Heart left ventricle (tissue), 16 donors: ENCODE results near the gene SLC40A1. TPM values are rescaled to one million over a fixed set of nuclear protein-coding genes. Genes with fewer than 3 reads are reported as not detected.

Experiments
- ATAC-seq, 4 donors: fragments of 200-7000 bp; cut with Tn5 transposase; one replicate each; pipeline ENCODE4 v1.9.1; 2020 to 2022; ENCODE audit warnings: moderate library complexity in 4 of 4, mild to moderate bottlenecking in 3 of 4, moderate number of reproducible peaks in 1 of 4
- DNase-seq, 5 donors: peaks; one replicate each; pipeline ENCODE4 v3.0.0-alpha.2; 2020
- H3K27ac ChIP-seq, 12 donors: fragments of 200-600 bp; sonication (generic) in 4 of 12; one replicate each; pipeline versions ENCODE4 v1.5.0 to v1.8.0; 2016 to 2022; ENCODE audit warnings: mild to moderate bottlenecking in 2 of 12
- H3K27me3 ChIP-seq, 9 donors: fragments of 200-600 bp; sonication (generic) in 2 of 9; one replicate each; pipeline versions ENCODE4 v1.5.1 to v1.8.0; 2016 to 2022; ENCODE audit warnings: mild to moderate bottlenecking in 3 of 9
- H3K36me3 ChIP-seq, 9 donors: fragments of 200-600 bp; sonication (generic) in 2 of 9; one replicate each; pipeline versions ENCODE4 v1.5.0 to v1.8.0; 2018 to 2022; ENCODE audit warnings: mild to moderate bottlenecking in 2 of 9
- H3K4me1 ChIP-seq, 12 donors: fragments of 200-600 bp; sonication (generic) in 4 of 12; one replicate each; pipeline versions ENCODE4 v1.5.0 to v1.8.0; 2016 to 2022; ENCODE audit warnings: mild to moderate bottlenecking in 3 of 12
- H3K4me3 ChIP-seq, 12 donors: fragments of 200-600 bp; sonication (generic) in 4 of 12; one replicate each; pipeline versions ENCODE4 v1.5.0 to v1.8.0; 2017 to 2022; ENCODE audit warnings: mild to moderate bottlenecking in 9 of 12, moderate library complexity in 4 of 12
- H3K9me3 ChIP-seq, 12 donors: fragments of 200-600 bp; sonication (generic) in 4 of 12; one replicate each; pipeline versions ENCODE4 v1.5.0 to v1.8.0; 2016 to 2022; ENCODE audit warnings: mild to moderate bottlenecking in 1 of 12
- CTCF ChIP-seq, 12 donors: fragments of 200-600 bp; sonication (generic) in 4 of 12; IDR thresholded peaks; one replicate each; pipeline versions ENCODE4 v1.5.0 to v1.8.0; 2018 to 2022; ENCODE audit warnings: antibody characterized with exemption in 12 of 12, mild to moderate bottlenecking in 5 of 12
- POLR2A ChIP-seq, 2 donors: fragments of 450-650 bp; IDR thresholded peaks; one replicate each; pipeline ENCODE4 v1.6.1; 2017; ENCODE audit warnings: antibody characterized with exemption in 2 of 2, mild to moderate bottlenecking in 2 of 2, moderate library complexity in 2 of 2
- WGBS, 4 donors: extraction: QIAGEN DNeasy Blood & Tissue Kit in 2 of 4; methylation state at CpG; one replicate each; pipeline versions ENCODE4 v1.1.5 to v1.1.7; 2013 to 2018; 5-methylcytosine and 5-hydroxymethylcytosine counted together
- intact Hi-C, 10 donors: fragments of 100-400 bp; cut with DNase I; formaldehyde crosslinking; loops; one replicate each; pipeline versions ENCODE4 v1.11.1 to v1.14.2; 2022
- polyA plus RNA-seq, 2 donors: library from polyadenylated mRNA; stranded (reverse); fragments of 200-250 nt; gene quantifications; one replicate each; pipeline ENCODE4 v1.2.3, GENCODE V29; 2013
- total RNA-seq, 9 donors: library from RNA; depleted of rRNA in 2 of 9; stranded (reverse); fragments of >200 nt in 2 of 9; fragmentation: NEBNext Ultra II Directional in 3 of 9; extraction: Animal tissue kit (Norgen Biotek cat#: 25700) in 3 of 9; gene quantifications; one replicate each; pipeline versions ENCODE4 v1.1.0 to v1.2.4, GENCODE V29; 2016 to 2023
- donor health status: ischemic (EF 13 %, LVEDD 7.1; RV severe dilation, severe dysfunction).
- donor health status: healthy with polysubstance abuse.
- donor health status: DM: no; HTN: yes; CAD: no.
- donor health status: DM: no; HTN: no; CAD: no.
- donor health status: ischemic (EF 25% LVEDD 6.9; RV normal size, moderate dysfunction).
- donor health status: ischemic (EF 25% LVEDD 5.7; RV mildly dilated, moderate dysfunction).
- donor health status: healthy.
- donor health status: DM: yes; HTN: yes; CAD: no.
- donor health status: ischemic (EF 35%, LVEDD 5.7; RV mildly dilated, moderate dysfunction).
- donor health status: nonischemic (EF 11% LVEDD 7.7; RV severe dilation, severe dysfunction).
- donor health status: DM: yes; HTN: yes; CAD: no.
- donor health status: PGD.
- donor health status: ischemic (EF 29% LVEDD 5.4; RV normal size, mild dysfunction).
- donor health status: nonischemic (EF 23%, LVEDD 6.1; RV moderate dilation, normal function).

SLC40A1 gene
- total and polyA plus RNA-seq, 11 donors: 10.2 to 109 (median 40.5) TPM

- intact Hi-C loops: no loop called here
- H3K4me1 ChIP-seq: peaks cover 0 to 4% (median 0%) of the 10 kb centered on the region in 12 donors
- no peak for ATAC-seq
- no peak for DNase-seq
- 25 to 30% (median 28%) methylated on average over 1 of the region's 1 CpG for WGBS, 4 donors
- H3K4me3 ChIP-seq: no peak overlapping the region
- no peaks in the 10 kb centered on the region for H3K27me3 ChIP-seq
- no peak for TF ChIP-seq POLR2A (IDR thresholded peaks at IDR 0.05)
- TF ChIP-seq CTCF (IDR thresholded peaks at IDR 0.05): no peak
- no peaks in the 10 kb centered on the region for H3K36me3 ChIP-seq
- H3K9me3 ChIP-seq: no peaks in the 10 kb centered on the region
- H3K27ac ChIP-seq: no peak overlapping the region
Measured at GRCh38 chr2:189592353-189592984, 11.9 kb upstream of the SLC40A1 start.

- intact Hi-C loops: no loop called here
- DNase-seq: no peak
- no peaks in the 10 kb centered on the region for H3K36me3 ChIP-seq
- peaks cover 0 to 10% (median 0%) of the 10 kb centered on the region in 12 donors for H3K4me1 ChIP-seq
- WGBS, 4 donors: 87 to 93% (median 89%) methylated on average over 4 of the region's 4 CpGs
- no peak for ATAC-seq
- no peak overlapping the region for H3K4me3 ChIP-seq
- H3K27ac ChIP-seq: no peak overlapping the region
- no peaks in the 10 kb centered on the region for H3K9me3 ChIP-seq
- TF ChIP-seq CTCF (IDR thresholded peaks at IDR 0.05): no peak
- no peak for TF ChIP-seq POLR2A (IDR thresholded peaks at IDR 0.05)
- H3K27me3 ChIP-seq: no peaks in the 10 kb centered on the region
Measured at GRCh38 chr2:189587780-189588179, 7.2 kb upstream of the SLC40A1 start.

- DNase-seq (no peak), ATAC-seq (no peak)
- intact Hi-C loops: no loop called here
- H3K36me3 ChIP-seq: no peaks in the 10 kb centered on the region
- no peaks in the 10 kb centered on the region for H3K9me3 ChIP-seq
- TF ChIP-seq POLR2A (IDR thresholded peaks at IDR 0.05) (no peak), CTCF (IDR thresholded peaks at IDR 0.05) (no peak)
- H3K4me1 ChIP-seq: peaks cover 0 to 28% (median 9%) of the 10 kb centered on the region in 12 donors
- no peak overlapping the region for H3K27ac ChIP-seq
- 80 to 85% (median 83%) methylated on average over 4 of the region's 4 CpGs for WGBS, 4 donors
- H3K4me3 ChIP-seq: no peak overlapping the region
- no peaks in the 10 kb centered on the region for H3K27me3 ChIP-seq
Measured at GRCh38 chr2:189585226-189585756, 4.7 kb upstream of the SLC40A1 start.

GRCh38 chr2:189584686-189585085 is 4.1 kb upstream of the SLC40A1 start:
- ATAC-seq: no peak
- H3K27me3 ChIP-seq: no peaks in the 10 kb centered on the region
- intact Hi-C loops: loop anchor here in 5 of 10 donors (5.0 kb wide), 3 partner anchors 43 to 117 kb away; no protein-coding TSS in a partner anchor
- peaks cover 0 to 29% (median 9%) of the 10 kb centered on the region in 12 donors for H3K4me1 ChIP-seq
- no peak for TF ChIP-seq POLR2A (IDR thresholded peaks at IDR 0.05)
- TF ChIP-seq CTCF (IDR thresholded peaks at IDR 0.05): no peak
- H3K36me3 ChIP-seq: no peaks in the 10 kb centered on the region
- H3K27ac ChIP-seq: no peak overlapping the region
- DNase-seq: no peak
- no peak overlapping the region for H3K4me3 ChIP-seq
- H3K9me3 ChIP-seq: no peaks in the 10 kb centered on the region
